Karpas-422 (cell line): ENCODE results near the gene NOP56. TPM values are rescaled to one million over a fixed set of nuclear protein-coding genes. Genes with fewer than 3 reads are reported as not detected.
A peak's percentile ranks its signal among the peaks of the same experiment; 100 is the strongest.

ENCODE experiments used
- DNase-seq: peaks from one replicate; pipeline ENCODE4 v3.0.0-alpha.2; 2015
- H2AFZ ChIP-seq: fragments of 200-600 bp; sonication (generic); 2 replicates; pipeline ENCODE4 v1.6.1; 2014; ENCODE audit warnings: antibody characterized with exemption, low read length, mixed read lengths
- H3K27ac ChIP-seq: fragments of 200-600 bp; sonication (generic); 2 replicates; pipeline ENCODE4 v1.5.1; 2014; ENCODE audit warnings: mild to moderate bottlenecking, low read length, moderate library complexity
- H3K27me3 ChIP-seq: fragments of 200-600 bp; sonication (generic); 2 replicates; pipeline ENCODE4 v1.6.1; 2014; ENCODE audit warnings: low read length, mixed read lengths
- H3K36me3 ChIP-seq: fragments of 200-600 bp; sonication (generic); 2 replicates; pipeline ENCODE4 v1.6.1; 2014; ENCODE audit warnings: low read length, mixed read lengths; ENCODE audit not compliant: insufficient read depth
- H3K4me1 ChIP-seq: fragments of 200-600 bp; sonication (generic); 2 replicates; pipeline ENCODE4 v1.6.1; 2014; ENCODE audit warnings: mild to moderate bottlenecking, low read length, mixed read lengths
- H3K4me2 ChIP-seq: fragments of 200-600 bp; sonication (generic); 2 replicates; pipeline ENCODE4 v1.6.1; 2014; ENCODE audit warnings: low read length, low read depth, mild to moderate bottlenecking; ENCODE audit not compliant: poor library complexity, severe bottlenecking
- H3K4me3 ChIP-seq: fragments of 200-600 bp; sonication (generic); 2 replicates; pipeline ENCODE4 v1.5.1; 2014; ENCODE audit warnings: mild to moderate bottlenecking, antibody characterized with exemption, low read length, mixed read lengths
- H3K79me2 ChIP-seq: fragments of 200-600 bp; sonication (generic); 2 replicates; pipeline ENCODE4 v1.6.1; 2014; ENCODE audit warnings: mild to moderate bottlenecking, low read length, mixed read lengths
- H3K9ac ChIP-seq: fragments of 200-600 bp; sonication (generic); 2 replicates; pipeline ENCODE4 v1.6.0; 2014; ENCODE audit warnings: low read length
- H3K9me2 ChIP-seq: fragments of 200-600 bp; sonication (generic), shearing (Covaris generic); replicated peaks from 2 replicates; pipeline ENCODE4 v1.6.0; 2014; ENCODE audit warnings: mild to moderate bottlenecking, low read length, moderate library complexity; ENCODE audit not compliant: insufficient read depth
- H3K9me3 ChIP-seq: fragments of 300-700, 200-600 bp; sonication (generic); 2 replicates; pipeline ENCODE4 v1.6.1; 2014; ENCODE audit warnings: low read length, mixed read lengths
- H4K20me1 ChIP-seq: fragments of 200-600 bp; sonication (generic); 2 replicates; pipeline ENCODE4 v1.6.1; 2014; ENCODE audit warnings: mild to moderate bottlenecking, antibody characterized with exemption, low read length, low read depth; ENCODE audit not compliant: insufficient read depth
- total RNA-seq: library from RNA; depleted of rRNA; stranded (reverse); fragments of >200 nt; shearing (Covaris generic); gene quantifications from 2 replicates; pipeline ENCODE4 v1.2.3, GENCODE V29; 2014; ENCODE audit warnings: low replicate concordance

The NOP56 gene
- total RNA-seq, 1 experiment from 2014 or later: 192 TPM

DNA sequence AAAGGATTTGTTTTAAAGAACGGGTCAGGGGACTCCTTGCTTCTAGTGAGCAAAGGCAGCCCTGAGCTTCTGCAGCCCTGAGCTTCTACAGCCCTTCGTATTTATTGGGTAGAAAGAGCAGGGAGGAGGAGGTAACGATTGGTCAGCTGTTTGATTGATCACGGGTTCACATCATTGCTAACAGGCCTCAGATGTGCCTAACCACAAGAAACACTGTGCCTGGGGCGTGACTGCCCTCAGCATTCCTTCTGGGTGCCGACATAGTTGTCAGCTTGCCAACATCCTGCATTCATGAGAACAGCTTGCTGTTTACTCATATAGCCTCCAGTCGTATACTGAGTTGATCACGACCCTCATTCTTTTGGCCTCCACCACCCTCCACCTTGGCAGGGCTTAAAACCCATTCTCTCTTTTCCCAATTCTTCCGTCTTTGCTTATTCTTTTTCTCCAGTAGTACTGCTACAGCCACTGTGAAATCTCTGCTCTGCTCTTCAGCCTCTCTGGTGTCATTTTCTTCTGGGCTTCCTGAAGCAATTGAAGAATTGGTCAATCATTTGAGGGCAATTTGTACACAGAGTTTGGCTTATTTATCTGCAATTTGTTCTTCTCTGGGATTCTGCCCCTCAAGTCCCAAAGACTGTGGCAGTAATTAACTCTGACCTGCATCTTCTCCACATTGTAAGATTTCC is 25.4 kb upstream of the NOP56 start:
- Histone ChIP-seq H3K4me3 (no peak overlapping the region), H3K4me2 (no peak overlapping the region)

DNA sequence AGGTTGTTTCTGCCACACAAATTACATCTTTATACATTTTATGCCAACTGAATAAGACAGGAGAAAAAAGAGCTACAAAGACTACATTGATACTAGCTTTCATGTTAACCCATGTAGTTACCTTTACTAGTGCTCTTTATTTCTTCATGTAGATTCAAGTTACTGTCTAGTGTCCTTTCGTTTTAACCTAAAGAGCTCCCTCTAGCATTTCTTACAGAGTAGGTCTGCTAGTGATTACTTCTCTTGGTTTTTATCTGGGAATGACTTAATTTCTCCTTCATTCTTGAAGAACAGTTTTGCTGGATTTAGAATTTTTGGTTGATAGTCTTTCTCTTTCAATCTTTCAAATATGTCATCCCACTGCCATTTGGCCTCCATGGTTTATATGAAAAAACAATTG is 21.2 kb upstream of the NOP56 start:
- no peaks in the 10 kb centered on the region for H3K79me2 ChIP-seq
- no peak overlapping the region for H3K27ac ChIP-seq
- H3K9me3 ChIP-seq: no peaks in the 10 kb centered on the region
- H3K9me2 ChIP-seq: no peaks in the 10 kb centered on the region
- no peaks in the 10 kb centered on the region for H4K20me1 ChIP-seq
- DNase-seq: no peak
- no peaks in the 10 kb centered on the region for H3K36me3 ChIP-seq
- no peak overlapping the region for H3K4me3 ChIP-seq
- no peak overlapping the region for H2AFZ ChIP-seq
- no peak overlapping the region for H3K4me2 ChIP-seq
- H3K9ac ChIP-seq: no peak overlapping the region
- no peaks in the 10 kb centered on the region for H3K27me3 ChIP-seq
- H3K4me1 ChIP-seq: no peaks in the 10 kb centered on the region

More for the DNA sequence above, 25.4 kb upstream of the NOP56 start:
- no peak overlapping the region for H2AFZ ChIP-seq
- no peaks in the 10 kb centered on the region for H3K9me2 ChIP-seq
- H3K9me3 ChIP-seq: no peaks in the 10 kb centered on the region
- no peak overlapping the region for H3K27ac ChIP-seq
- no peaks in the 10 kb centered on the region for H3K36me3 ChIP-seq
- no peak for DNase-seq
- no peaks in the 10 kb centered on the region for H3K4me1 ChIP-seq
- H3K27me3 ChIP-seq: no peaks in the 10 kb centered on the region
- H3K79me2 ChIP-seq: no peaks in the 10 kb centered on the region
- no peak overlapping the region for H3K9ac ChIP-seq
- no peaks in the 10 kb centered on the region for H4K20me1 ChIP-seq

DNA sequence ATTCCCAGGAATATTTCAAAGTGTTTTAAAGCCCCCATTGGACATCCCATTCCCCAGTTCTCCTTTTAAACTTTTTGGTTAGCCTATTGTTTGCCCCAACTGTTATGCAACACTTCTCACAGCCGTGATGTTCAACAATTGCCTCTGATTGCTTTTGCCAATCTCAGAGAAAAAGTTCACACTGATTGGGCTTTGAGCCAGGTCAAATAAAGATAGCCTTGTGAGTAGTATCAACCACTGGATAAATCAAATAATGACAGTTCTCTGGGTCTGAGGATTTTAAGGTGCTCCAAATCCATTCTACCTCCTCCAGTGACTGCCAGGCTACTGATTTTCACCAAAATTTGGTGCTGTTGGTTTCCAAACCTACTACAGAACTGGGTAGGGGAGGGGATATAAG is 19.1 kb upstream of the NOP56 start:
- Histone ChIP-seq H3K9ac (no peak overlapping the region), H4K20me1 (no peaks in the 10 kb centered on the region), H3K4me2 (no peak overlapping the region), H3K36me3 (no peaks in the 10 kb centered on the region), H2AFZ (no peak overlapping the region), H3K9me3 (no peaks in the 10 kb centered on the region), H3K27me3 (no peaks in the 10 kb centered on the region), H3K4me3 (no peak overlapping the region), H3K9me2 (no peaks in the 10 kb centered on the region), H3K79me2 (no peaks in the 10 kb centered on the region), H3K4me1 (no peaks in the 10 kb centered on the region), H3K27ac (no peak overlapping the region)
- no peak for DNase-seq

DNA sequence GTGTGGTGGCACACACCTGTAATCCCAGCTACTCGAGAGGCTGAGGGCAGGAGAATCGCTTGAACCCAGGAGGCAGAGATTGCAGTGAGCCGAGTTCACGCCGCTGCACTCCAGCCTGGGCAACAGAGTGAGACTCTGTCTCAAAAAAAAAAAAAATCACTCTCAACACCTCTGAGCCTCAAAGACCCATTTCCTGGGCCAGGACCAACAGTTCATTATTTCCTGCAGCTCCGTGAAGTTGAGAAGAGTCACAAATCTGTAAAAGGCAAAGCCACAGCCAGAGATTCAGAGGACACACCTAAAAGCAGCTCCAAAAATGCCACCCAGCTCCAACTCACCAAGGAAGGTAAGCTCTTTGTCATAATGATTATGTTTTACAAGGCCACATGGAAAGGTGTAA is 15.2 kb upstream of the NOP56 start:
- H4K20me1 ChIP-seq: no peaks in the 10 kb centered on the region
- H3K79me2 ChIP-seq: no peaks in the 10 kb centered on the region
- no peaks in the 10 kb centered on the region for H3K4me1 ChIP-seq
- H3K9me3 ChIP-seq: no peaks in the 10 kb centered on the region
- no peak overlapping the region for H2AFZ ChIP-seq
- no peaks in the 10 kb centered on the region for H3K27me3 ChIP-seq
- H3K9me2 ChIP-seq: no peaks in the 10 kb centered on the region
- no peak for DNase-seq
- H3K27ac ChIP-seq: no peak overlapping the region
- no peaks in the 10 kb centered on the region for H3K36me3 ChIP-seq
- H3K4me2 ChIP-seq: no peak overlapping the region
- H3K9ac ChIP-seq: no peak overlapping the region
- no peak overlapping the region for H3K4me3 ChIP-seq

DNA sequence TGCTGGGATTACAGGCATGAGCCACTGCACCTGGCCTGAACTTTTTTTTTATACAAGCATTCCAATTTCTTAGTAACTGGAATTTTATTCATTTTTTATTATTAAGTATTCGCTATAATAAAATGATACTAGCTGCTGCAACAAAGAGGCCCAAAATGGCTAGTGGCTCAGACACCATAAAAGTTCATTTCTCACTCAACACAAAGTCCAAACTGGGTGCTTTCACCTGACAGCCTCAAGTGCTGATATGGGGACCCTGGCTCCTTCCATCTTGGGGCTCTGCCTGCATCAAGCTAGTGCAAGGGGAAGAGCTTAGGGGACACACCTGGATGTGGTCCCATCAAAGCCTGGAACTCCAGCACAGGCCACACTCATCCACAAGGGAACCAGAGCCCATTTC is 12.2 kb upstream of the NOP56 start:
- Histone ChIP-seq H3K9me3 (no peaks in the 10 kb centered on the region), H3K4me3 (no peak overlapping the region), H3K27me3 (no peaks in the 10 kb centered on the region), H3K4me1 (no peaks in the 10 kb centered on the region), H3K36me3 (no peaks in the 10 kb centered on the region), H3K9me2 (no peaks in the 10 kb centered on the region), H3K27ac (no peak overlapping the region), H3K9ac (no peak overlapping the region), H3K4me2 (no peak overlapping the region), H4K20me1 (no peaks in the 10 kb centered on the region), H2AFZ (no peak overlapping the region), H3K79me2 (no peaks in the 10 kb centered on the region)
- no peak for DNase-seq

DNA sequence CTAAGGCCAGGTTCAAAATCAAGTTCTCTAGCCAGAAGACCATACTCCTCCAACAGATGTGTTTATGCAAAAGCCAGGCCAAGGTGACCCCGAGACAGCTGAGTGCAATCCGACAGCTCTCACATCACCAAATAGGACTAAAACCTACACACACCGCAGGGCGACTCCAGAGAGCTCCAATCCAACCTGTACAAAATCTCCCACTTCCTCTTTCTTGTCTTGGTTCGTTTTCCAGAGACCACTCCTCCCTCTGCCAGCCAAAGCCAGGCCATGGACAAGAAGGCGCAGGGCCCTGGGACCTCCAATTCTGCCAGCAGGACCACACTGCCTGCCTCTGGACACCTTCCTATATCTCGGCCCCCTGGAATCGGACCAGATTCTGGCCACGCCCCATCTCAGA is 11.5 kb upstream of the NOP56 start:
- Histone ChIP-seq H3K9me3 (no peaks in the 10 kb centered on the region), H3K4me3 (no peak overlapping the region), H2AFZ (no peak overlapping the region), H3K27ac (no peak overlapping the region), H3K4me2 (no peak overlapping the region), H3K9ac (no peak overlapping the region), H4K20me1 (no peaks in the 10 kb centered on the region), H3K4me1 (no peaks in the 10 kb centered on the region), H3K36me3 (no peaks in the 10 kb centered on the region), H3K79me2 (no peaks in the 10 kb centered on the region), H3K9me2 (no peaks in the 10 kb centered on the region), H3K27me3 (no peaks in the 10 kb centered on the region)
- DNase-seq: no peak

DNA sequence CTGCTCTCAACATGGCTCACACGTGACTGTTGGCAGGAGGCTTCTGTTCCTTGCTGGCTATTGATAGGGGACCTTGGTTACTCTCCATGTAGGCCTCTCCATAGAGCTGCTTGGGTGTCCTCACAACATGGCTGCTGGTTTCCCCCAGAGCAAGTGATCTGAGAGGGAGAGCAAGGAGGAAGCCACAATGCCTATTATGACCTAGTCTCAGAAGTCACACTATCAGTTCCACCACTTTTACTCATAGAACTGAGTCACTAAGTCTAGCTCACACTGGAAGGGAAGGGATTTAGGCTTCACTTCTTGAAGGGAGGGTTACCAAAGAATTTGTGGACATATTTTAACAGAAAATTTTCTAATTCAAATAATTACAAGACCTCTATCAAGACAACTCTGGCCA is 8.7 kb upstream of the NOP56 start:
- Histone ChIP-seq H3K9me3 (no peaks in the 10 kb centered on the region), H3K4me1 (no peaks in the 10 kb centered on the region), H3K4me3 (no peak overlapping the region), H3K27me3 (no peaks in the 10 kb centered on the region), H3K27ac (no peak overlapping the region), H3K9ac (no peak overlapping the region), H3K79me2 (no peaks in the 10 kb centered on the region), H3K4me2 (no peak overlapping the region), H4K20me1 (no peaks in the 10 kb centered on the region), H3K36me3 (no peaks in the 10 kb centered on the region), H2AFZ (no peak overlapping the region), H3K9me2 (no peaks in the 10 kb centered on the region)
- no peak for DNase-seq

DNA sequence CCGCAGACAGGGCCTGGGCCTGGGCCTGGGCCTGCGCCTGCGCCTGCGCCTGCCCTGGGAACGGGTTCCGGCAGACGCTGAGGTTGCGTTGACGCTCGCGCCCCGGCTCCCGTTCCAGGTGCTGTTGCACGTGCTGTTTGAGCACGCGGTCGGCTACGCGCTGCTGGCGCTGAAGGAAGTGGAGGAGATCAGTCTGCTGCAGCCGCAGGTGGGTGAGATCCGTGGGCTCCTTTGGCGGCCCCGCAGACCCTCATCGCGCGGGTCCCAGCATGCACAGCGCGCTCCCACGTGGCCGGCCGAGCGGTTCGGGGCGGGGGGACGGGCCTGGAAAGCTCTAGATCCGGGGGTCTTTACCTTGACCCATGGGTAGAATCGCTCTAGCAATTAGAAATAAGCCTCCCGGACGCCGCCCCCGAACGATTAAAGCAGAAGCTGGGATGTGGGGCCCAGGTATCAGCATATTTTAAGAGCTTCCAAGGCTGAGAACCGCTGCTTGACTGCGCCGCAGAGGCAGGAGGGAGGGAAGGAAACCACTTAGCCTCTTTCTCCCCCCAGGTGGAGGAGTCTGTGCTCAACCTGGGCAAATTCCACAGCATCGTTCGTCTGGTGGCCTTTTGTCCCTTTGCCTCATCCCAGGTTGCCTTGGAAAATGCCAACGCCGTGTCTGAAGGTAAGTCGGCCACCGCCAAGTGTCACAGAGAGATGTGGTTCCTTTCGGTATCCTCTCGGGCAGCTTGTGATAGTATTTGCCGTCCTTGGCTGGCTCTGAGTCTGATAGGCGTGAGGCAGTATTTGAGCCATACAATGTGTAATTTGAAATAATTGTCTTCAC is 508 bp downstream of the NOP56 start:
- Histone ChIP-seq H3K9ac (peak overlapping the region; percentile 99), H3K36me3 (peaks cover 48% of the 10 kb centered on the region), H3K27me3 (no peaks in the 10 kb centered on the region), H3K4me1 (peaks cover 26% of the 10 kb centered on the region), H3K79me2 (peaks cover 33% of the 10 kb centered on the region), H3K27ac (peak overlapping the region; percentile 88), H2AFZ (no peak overlapping the region), H3K9me2 (no peaks in the 10 kb centered on the region), H3K9me3 (no peaks in the 10 kb centered on the region), H3K4me2 (peak overlapping the region; percentile 97), H4K20me1 (peaks cover 42% of the 10 kb centered on the region), H3K4me3 (peak overlapping the region; percentile 95)
- DNase-seq: peak; percentile 77
